ENCODE results near the gene RHBG.

The RHBG gene

GRCh38 chr1:156386949-156387869 is 18.2 kb downstream of the RHBG start:
- no peak for DNase-seq (ENCODE audit: low spot score)

- no peak for DNase-seq (ENCODE audit: low spot score)
Measured at GRCh38 chr1:156387870-156388173, 18.8 kb downstream of the RHBG start.

- no peak for DNase-seq (ENCODE audit: low spot score)
Measured at GRCh38 chr1:156388174-156389137, 19.4 kb downstream of the RHBG start.

- no peak for DNase-seq (ENCODE audit: low spot score)
Measured at GRCh38 chr1:156389311-156389710, 20.3 kb downstream of the RHBG start.

- no peak for DNase-seq (ENCODE audit: low spot score)
Measured at GRCh38 chr1:156390469-156391365, 21.7 kb downstream of the RHBG start.

- no peak for DNase-seq (ENCODE audit: low spot score)
Measured at GRCh38 chr1:156391366-156391677, 22.3 kb downstream of the RHBG start.

GRCh38 chr1:156391701-156392100 is 22.7 kb downstream of the RHBG start:
- DNase-seq (ENCODE audit: low spot score) = no peak

- DNase-seq (ENCODE audit: low spot score) = no peak
Measured at GRCh38 chr1:156392452-156392853, 23.4 kb downstream of the RHBG start.

GRCh38 chr1:156393095-156393494 is 24.1 kb downstream of the RHBG start:
- DNase-seq (ENCODE audit: low spot score) = no peak

GRCh38 chr1:156394082-156394481 is 25.1 kb downstream of the RHBG start:
- no peak for DNase-seq (ENCODE audit: low spot score)

- DNase-seq (ENCODE audit: low spot score) = no peak
Measured at GRCh38 chr1:156394835-156395461, 25.9 kb downstream of the RHBG start.

GRCh38 chr1:156399355-156400125 is 30.5 kb downstream of the RHBG start:
- DNase-seq (ENCODE audit: low spot score) = no peak

- no peak for DNase-seq (ENCODE audit: low spot score)
Measured at GRCh38 chr1:156400191-156400935, 31.4 kb downstream of the RHBG start.

- no peak for DNase-seq (ENCODE audit: low spot score)
Measured at GRCh38 chr1:156401041-156401574, 32.1 kb downstream of the RHBG start.

- no peak for DNase-seq (ENCODE audit: low spot score)
Measured at GRCh38 chr1:156401681-156402081, 32.7 kb downstream of the RHBG start.

GRCh38 chr1:156402331-156403020 is 33.5 kb downstream of the RHBG start:
- no peak for DNase-seq (ENCODE audit: low spot score)

GRCh38 chr1:156405670-156406069 is 36.7 kb downstream of the RHBG start:
- no peak for DNase-seq (ENCODE audit: low spot score)

- no peak for DNase-seq (ENCODE audit: low spot score)
Measured at GRCh38 chr1:156406251-156406650, 37.2 kb downstream of the RHBG start.

- DNase-seq (ENCODE audit: low spot score) = no peak
Measured at GRCh38 chr1:156407344-156407743, 38.3 kb downstream of the RHBG start.
